GM21619 (cell line): Measurements from ENCODE around the gene MICOS13.

Experiments
- ATAC-seq: cut with Tn5 transposase; IDR thresholded peaks from one replicate; pipeline ENCODE4 v1.9.1; 2021; ENCODE audit not compliant: unreplicated experiment

Gene MICOS13

GRCh38 chr19:5669212-5669611 is 11.1 kb downstream of the MICOS13 start:
- no peak for ATAC-seq

DNA sequence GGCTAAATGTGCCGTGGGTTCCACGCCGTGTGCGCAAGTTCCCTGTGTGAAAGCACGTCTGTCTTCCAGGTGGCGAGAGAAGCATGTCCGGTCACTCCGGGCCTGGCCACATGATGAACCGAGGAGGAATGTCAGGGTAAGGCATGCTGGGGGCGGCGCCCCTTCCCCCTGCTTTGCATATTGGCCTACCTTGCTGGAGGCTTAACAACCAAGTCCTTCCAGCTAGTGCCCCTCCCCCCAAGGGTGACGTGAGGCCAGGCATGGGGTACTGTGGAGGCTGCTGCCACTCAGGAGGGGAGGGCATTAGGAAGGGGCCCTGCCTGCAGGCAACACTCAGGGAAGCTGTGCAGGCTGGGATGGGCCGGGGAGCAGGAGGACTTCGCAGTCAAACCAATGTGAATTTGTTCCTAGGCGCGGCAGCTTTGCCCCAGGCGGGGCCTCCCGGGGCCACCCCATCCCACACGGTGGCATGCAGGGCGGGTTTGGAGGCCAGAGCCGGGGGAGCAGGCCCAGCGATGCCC is 12.5 kb downstream of the MICOS13 start:
- no peak for ATAC-seq

DNA sequence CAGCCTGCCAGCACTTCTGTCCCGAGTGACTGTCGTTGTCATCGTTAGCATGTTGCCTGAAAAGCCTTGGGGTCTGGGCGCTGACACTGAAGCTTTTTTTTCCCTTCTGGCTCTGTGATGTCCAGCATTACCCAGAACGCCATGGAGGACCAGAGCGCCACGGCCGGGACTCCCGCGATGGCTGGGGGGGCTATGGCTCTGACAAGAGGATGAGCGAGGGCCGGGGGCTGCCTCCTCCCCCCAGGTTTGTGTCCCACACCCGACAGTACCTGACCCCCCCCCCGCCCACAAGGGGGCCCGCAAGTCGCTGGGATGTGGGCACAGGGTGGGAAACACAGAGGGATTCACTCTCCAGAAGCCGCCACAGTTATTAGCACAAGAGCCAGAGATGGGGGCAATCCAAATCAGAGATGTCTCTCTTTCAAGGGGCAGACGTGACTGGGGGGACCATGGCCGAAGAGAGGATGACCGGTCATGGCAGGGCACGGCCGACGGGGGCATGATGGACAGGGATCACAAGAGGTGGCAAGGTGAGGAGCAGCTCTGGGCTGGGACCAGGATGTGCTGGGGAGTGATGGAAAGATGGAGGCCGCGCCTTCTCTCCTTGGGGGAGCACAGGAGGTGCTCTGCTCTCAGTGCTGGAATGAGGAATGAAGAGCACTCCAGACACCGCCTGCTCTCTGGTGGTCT is 13.2 kb downstream of the MICOS13 start:
- ATAC-seq = no peak

DNA sequence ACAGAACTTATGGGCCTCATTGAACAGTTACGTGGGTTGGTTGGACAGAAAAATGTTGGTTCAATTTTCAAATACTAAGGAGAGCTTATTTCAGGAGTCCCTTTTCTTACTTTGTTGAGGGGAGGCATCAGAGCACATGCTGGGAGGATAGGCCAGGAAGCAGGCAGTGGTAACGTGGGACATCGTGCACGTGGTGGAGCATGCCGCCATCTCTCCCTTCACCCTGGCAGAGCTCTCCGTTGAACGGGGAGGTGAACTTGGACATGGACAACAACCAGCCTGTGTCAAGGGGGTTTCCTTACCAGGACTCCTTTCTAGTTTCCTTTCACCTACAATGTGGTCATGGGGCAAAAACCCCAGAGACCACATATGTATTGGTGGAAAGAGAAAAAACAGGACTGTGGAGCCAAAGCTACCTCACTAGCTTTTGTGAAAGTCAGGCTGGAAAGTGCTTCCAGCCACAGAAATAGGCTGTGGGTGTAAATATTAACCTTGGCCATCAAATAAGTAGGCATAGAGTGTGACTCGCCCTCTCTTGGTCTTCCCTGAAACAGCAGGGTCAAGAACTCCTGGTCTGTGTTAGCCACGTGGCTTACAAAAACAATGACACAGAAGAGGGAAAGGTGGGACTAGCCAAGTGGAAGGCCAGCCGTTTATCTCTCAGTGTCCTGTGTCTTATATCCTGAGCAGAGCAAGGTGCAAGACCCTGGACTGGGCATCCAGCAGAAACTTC is 14.4 kb downstream of the MICOS13 start:
- ATAC-seq = no peak

- ATAC-seq = no peak
Measured at GRCh38 chr19:5664515-5664914, 15.8 kb downstream of the MICOS13 start.

DNA sequence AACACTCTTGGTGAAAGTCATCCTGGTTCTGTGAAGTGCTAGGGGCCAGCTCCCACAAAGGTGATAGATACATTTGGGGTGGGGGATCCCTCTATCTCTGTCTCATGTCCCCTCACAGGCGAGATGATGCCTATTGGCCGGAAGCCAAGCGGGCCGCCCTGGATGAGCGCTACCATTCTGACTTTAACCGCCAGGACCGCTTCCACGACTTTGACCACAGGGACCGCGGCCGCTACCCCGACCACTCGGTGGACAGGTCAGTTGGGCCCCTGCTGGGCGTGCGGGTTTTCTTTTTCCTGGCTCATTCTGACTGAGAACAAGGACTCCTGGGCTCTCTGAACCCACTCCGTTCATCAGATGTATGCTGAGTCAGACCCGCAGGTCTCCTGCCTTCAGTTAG is 16.4 kb downstream of the MICOS13 start:
- ATAC-seq = no peak

DNA sequence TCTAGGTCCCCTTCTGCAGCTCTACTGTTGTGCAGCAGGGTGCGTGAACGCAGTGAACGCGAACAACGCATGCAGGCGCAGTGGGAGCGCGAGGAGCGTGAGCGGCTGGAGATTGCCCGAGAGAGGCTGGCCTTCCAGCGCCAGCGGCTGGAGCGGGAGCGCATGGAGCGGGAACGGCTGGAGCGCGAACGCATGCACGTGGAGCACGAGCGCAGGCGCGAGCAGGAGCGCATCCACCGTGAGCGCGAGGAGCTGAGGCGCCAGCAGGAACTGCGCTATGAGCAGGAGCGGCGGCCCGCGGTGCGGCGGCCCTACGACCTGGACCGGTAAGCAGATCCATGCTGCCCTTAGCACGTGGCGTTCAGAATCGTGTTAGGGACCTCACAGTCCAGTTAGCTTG is 18.8 kb downstream of the MICOS13 start:
- no peak for ATAC-seq

DNA sequence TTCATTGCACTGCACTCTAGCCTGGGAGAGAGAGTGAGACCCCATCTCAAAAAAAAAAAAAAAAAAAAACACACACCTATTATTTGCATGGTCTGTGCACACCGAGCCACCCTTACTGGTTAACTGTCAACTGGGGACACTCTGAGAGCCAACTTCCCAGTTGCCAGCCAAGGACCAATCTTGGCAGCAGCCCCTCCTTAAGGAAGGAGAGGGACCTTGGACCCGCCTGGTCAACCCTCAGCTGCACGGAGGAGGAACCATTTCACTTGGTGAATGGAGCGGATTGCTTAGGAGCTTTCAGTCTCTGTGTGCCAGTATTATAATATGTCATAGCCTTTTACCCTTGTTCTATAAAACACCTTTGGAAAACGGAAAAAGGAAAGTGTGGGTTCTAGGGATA is 24.9 kb downstream of the MICOS13 start:
- no peak for ATAC-seq

- no peak for ATAC-seq
Measured at GRCh38 chr19:5654931-5655330, 25.4 kb downstream of the MICOS13 start.

DNA sequence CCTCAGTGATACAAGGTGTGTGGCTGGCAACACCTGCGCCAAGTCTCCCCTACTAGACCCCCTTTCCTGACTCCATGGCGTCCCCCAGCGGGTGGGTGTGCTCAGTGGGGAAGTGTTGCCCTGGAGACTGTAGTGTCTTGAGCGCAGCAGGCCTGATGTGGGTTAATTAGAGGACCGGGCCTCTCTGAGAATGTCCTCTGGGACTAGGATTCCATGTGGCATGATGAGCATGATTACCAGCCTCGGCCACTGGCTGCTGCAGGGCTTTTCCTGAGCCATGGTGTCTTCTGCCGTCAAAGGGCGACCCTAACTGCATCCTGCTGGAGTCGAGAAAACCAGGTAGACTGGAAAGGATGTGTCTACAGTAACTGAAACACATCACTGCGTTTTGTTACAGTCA is 28.1 kb downstream of the MICOS13 start:
- no peak for ATAC-seq

- no peak for ATAC-seq
Measured at GRCh38 chr19:5651361-5651760, 29.0 kb downstream of the MICOS13 start.

- ATAC-seq = no peak
Measured at GRCh38 chr19:5648464-5648863, 31.9 kb downstream of the MICOS13 start.

DNA sequence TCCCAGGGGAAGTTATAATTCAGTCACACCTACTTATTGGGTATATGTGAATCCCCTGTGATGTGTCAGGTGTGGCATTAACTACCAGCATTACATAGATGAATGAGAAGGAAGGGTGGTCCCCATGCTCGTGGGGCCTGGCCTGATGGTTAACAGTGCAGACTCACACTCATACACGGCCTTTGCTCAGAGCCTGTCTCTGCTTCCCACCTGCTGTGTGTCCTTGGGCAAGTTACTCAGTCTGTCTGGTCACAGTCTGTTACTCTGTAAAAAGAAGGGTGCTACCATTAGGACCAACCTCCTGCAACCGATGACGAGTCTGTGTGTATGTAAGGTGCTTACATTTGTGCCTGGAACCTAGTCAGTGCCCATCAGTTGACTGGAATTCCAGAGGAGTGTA is 33.6 kb downstream of the MICOS13 start:
- no peak for ATAC-seq

DNA sequence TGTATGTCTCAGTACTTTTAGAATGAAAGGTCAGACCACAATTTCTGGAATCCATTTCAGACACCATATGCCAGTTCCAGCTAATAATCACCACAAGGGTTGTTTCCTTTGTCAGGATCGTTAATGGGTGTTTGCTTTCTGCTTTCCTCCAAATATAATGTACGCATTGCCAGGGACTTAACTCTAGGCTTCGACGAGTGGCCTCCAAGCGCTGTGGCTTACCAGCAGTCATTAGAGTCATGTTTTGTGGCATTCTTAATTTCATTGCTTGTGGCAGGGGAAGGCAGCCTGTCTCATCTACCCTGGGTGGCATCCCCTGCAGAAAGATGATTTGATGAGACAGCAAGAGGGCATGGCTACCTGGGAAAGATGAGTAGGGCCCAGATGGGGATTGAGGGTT is 34.9 kb downstream of the MICOS13 start:
- ATAC-seq = no peak

DNA sequence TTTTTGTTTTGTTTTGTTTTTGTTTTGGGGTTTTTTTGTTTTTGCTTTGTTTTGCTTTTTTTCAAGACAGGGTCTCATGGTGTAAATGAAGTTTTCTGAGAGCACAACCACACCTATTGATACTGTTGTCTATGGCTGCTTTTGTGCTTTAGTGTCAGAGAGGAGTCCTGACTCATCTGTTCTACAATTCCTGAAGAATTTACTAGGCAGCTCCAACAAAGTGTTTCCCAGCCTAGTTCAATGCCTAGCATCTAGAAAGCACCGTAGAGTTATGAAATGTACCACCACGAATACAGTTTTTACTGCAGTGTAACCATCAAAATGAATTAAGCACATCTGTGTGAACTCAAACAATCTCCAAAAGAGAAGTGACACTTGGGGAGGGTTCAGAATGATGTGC is 36.3 kb downstream of the MICOS13 start:
- ATAC-seq = no peak

DNA sequence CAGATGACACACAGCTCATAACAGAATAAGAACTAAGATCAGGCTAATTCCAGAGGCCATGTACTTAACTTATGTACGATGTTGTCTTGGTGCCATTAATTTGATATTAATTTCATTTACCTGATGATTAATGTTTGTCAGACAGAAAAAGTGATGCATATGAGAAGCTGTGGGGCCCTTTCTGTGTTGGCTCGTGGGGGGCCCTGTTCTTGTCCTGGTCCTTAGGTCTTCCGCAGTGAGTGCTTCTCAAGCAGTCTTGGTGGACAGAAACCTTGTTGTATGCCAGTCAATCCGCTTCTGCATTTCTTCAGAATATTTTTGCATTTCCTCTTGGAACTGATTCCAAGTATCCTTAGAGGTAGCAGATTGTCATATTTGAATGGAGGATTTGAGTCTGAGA is 37.3 kb downstream of the MICOS13 start:
- ATAC-seq = no peak

- no peak for ATAC-seq
Measured at GRCh38 chr19:5642204-5642603, 38.1 kb downstream of the MICOS13 start.

- ATAC-seq = no peak
Measured at GRCh38 chr19:5641171-5641570, 39.1 kb downstream of the MICOS13 start.

DNA sequence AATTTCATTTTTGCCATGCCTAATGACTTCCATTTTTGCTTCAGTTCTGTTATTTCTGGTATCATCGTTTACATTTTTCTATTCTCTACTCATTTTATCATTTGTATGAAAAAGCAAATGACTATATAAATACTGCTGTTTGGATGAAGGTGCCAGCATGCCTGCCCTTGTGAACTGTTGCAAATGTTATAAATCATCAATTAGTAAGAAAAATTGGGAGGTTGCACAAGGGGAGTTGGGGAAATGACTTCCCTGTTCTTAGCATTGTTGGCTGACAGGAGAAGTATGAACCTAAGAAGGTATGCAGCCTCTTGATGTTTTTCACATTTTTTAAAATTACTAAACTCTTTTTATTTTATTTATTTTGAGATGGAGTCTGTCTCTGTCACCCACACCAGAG is 42.3 kb downstream of the MICOS13 start:
- ATAC-seq = no peak

DNA sequence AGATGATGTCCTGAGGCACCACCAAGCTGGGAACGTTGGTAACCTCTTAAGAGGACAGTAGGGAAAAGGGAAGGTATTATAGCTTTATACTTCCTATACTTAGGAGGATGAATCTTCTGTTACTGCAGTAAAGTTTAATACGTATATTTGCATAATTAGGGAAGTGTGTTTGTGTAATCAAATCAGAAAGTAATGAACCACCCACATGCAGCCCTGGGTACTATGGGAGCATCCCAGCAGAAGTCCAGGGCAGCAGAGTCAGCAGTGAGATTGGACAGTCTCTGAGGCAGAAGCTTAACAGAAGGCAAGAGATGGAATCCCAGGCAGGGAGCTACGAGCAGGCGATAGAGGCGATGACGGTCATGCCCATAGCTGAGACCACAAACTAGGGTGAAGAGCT is 44.9 kb downstream of the MICOS13 start:
- no peak for ATAC-seq

- ATAC-seq = no peak
Measured at GRCh38 chr19:5632657-5633056, 47.7 kb downstream of the MICOS13 start.

GRCh38 chr19:5632241-5632612 is 48.1 kb downstream of the MICOS13 start:
- no peak for ATAC-seq
